ENCODE measurements around the gene CCDC172. TPM values are rescaled to one million over a fixed set of nuclear protein-coding genes. Genes with fewer than 3 reads are reported as not detected.

The CCDC172 gene, protein sequence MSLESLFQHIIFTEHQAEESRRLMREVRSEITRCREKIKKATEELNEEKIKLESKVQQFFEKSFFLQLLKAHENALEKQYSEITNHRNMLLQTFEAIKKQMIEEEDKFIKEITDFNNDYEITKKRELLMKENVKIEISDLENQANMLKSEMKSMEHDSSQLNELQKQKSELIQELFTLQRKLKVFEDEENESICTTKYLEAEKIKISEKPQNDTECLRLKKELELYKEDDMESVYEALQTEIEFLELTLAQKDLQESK
- not detected in 2 replicates for total RNA-seq

DNA sequence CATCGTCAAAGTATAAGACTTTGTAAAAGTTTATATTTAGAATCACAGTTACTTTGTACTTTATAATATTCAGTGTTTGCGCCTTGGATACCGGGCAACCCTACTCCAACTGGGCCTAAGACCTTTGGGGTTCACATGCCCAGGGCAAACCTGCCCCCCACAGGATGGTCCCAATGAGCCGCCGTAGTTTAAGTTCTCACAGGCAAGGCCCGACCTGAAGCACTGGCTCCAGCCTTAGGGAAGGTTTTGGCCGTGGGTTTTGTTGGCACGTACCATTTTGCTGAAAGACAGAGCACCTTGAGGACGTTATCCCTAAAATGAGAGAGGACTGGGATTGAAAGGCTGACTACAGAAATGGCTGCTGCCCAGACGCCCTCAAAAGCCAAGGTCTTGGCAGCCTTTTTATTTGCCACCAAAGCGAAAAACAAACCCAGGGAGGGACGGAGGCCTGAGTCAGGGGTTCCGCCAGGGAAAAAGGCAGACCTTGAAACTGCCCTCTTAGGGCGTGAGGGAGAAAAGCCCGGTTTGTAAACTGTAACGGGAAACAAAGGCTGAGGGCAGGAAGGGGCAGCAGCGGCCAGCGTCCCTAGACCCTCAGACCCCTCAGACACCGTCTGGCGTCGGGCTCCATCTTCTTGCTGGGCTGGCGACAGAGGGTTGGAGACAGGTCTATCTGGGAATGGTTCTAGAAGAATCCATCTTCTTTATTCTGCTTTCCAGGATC lies at the start of gene CCDC172:
TSS of gene CCDC172 (plus strand) at position 222 of the 724 bp plus-strand sequence. CDS start 564 bp downstream, outside the sequence.
- no peak within 1 kb of the TSS for H3K27ac Mint-ChIP-seq
- no peak for DNase-seq (ENCODE audit: low spot score)
- no peak within 1 kb of the TSS for H3K4me3 Mint-ChIP-seq (ENCODE audit: low read depth)
- intact Hi-C loops (cut with micrococcal nuclease) = no loop called here
- H3K36me3 Mint-ChIP-seq (ENCODE audit: low read depth) = no peaks in the 10 kb centered on the region
- H3K27me3 Mint-ChIP-seq (ENCODE audit: low read depth) = no peaks in the 10 kb centered on the region
- no peaks in the 10 kb centered on the region for H3K4me1 Mint-ChIP-seq (ENCODE audit: low read depth)
- no peaks in the 10 kb centered on the region for H3K9me3 Mint-ChIP-seq

DNA sequence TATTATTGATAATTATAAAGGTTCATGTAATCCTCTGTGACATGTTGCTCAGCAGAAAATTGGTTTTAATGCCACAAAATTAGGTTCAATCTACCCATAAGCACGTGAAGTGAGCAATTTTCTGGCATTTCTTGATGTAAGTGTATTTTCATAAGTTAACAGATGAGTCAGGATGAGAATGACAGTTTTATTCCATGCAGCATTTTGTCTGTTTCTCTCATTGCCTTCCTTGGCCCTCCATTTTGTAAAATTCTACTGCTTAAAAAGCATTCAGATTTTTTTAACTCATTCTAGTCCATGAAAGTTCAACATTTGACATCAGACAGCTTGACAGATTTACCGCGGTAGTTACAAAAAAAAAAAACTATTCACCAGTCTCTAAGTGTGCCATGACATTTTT lies 47.3 kb upstream of the CCDC172 start:
- Mint-ChIP-seq H3K27me3 (ENCODE audit: low read depth) (peaks cover 40% of the 10 kb centered on the region), H3K4me3 (ENCODE audit: low read depth) (no peak overlapping the region), H3K4me1 (ENCODE audit: low read depth) (peaks cover 6% of the 10 kb centered on the region), H3K27ac (no peak overlapping the region), H3K36me3 (ENCODE audit: low read depth) (no peaks in the 10 kb centered on the region), H3K9me3 (no peaks in the 10 kb centered on the region)
- DNase-seq (ENCODE audit: low spot score) = no peak
- intact Hi-C loops (cut with micrococcal nuclease) = loop anchor here (10.0 kb wide), 1 partner anchor 858 kb away; the partner anchor contains the start of gene VAX1

DNA sequence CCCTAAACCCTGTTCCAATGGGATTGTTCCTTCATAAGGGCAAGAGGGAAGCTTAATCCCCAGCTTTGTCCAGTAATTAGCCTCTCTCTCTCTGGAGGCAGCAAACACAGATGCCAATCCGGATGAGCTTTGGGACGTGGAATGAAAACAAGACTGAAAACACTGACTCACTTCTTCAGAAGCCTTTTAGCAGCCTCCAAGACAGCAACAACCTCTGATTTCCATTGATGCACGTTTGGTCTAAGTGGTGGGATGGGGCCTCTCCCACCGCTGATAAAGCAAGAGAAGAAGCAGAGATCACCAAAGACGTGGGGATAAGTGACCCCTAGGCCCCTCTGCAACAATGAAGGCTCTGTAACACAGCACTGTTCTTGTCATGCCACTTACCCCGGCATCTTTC lies 45.4 kb upstream of the CCDC172 start:
- Mint-ChIP-seq H3K36me3 (ENCODE audit: low read depth) (no peaks in the 10 kb centered on the region), H3K4me1 (ENCODE audit: low read depth) (peaks cover 2% of the 10 kb centered on the region), H3K27ac (no peak overlapping the region), H3K4me3 (ENCODE audit: low read depth) (no peak overlapping the region), H3K27me3 (ENCODE audit: low read depth) (peaks cover 33% of the 10 kb centered on the region), H3K9me3 (no peaks in the 10 kb centered on the region)
- no peak for DNase-seq (ENCODE audit: low spot score)
- intact Hi-C loops (cut with micrococcal nuclease) = loop anchor here (10.0 kb wide), 1 partner anchor 856 kb away; the partner anchor contains the start of gene VAX1

DNA sequence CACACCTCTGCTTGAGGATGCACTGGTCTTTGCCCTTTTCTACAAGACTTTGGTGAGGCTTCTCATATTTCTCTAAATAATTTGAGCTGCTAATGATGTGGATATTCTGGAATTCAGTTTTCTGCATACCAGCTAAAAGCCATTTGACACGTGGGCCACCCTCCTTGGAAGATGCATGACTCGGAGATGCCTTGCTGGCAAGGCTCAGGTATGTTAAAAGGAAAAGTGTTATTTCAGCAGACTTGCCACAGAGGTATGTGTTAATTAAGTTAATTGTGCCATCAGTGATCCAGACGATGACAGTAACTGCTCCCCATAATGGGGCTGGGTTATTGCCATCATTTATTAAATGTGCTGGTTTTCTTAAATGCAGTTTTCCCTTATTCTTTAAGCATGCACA lies 42.5 kb upstream of the CCDC172 start:
- H3K36me3 Mint-ChIP-seq (ENCODE audit: low read depth) = no peaks in the 10 kb centered on the region
- no peaks in the 10 kb centered on the region for H3K4me1 Mint-ChIP-seq (ENCODE audit: low read depth)
- no peak overlapping the region for H3K4me3 Mint-ChIP-seq (ENCODE audit: low read depth)
- no peak for DNase-seq (ENCODE audit: low spot score)
- no peaks in the 10 kb centered on the region for H3K9me3 Mint-ChIP-seq
- intact Hi-C loops (cut with micrococcal nuclease) = loop anchor here (10.0 kb wide), 1 partner anchor 577 kb away; no protein-coding TSS in a partner anchor
- peaks cover 10% of the 10 kb centered on the region for H3K27me3 Mint-ChIP-seq (ENCODE audit: low read depth)
- H3K27ac Mint-ChIP-seq = no peak overlapping the region

DNA sequence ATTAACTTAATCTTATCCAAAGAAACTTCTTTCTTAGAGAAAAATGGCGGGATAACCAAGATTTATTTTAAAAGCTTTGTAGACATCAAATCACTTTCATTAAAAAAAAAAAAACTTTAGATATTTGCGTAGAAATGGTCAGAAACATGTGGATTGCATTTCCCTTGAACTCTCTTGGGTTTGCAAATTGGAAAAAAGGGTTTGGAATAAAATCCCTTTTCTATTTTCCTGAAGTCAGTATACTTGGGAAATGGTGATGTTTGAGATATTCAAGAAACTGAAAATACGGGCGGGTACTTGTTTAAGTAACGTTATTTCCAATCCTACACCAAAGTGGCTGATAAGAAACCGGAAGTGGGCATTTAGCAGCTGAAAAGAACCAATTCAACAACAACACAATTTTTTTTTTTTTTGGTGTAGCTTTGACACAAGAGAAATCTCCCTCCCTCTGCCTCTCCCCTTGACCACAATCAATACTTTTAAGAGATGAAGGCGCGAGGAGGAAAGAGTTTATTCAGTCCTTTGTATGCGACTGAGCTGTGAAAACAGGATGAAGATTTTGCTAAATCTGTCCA lies 37.5 kb upstream of the CCDC172 start:
- DNase-seq (ENCODE audit: low spot score) = no peak
- H3K36me3 Mint-ChIP-seq (ENCODE audit: low read depth) = no peaks in the 10 kb centered on the region
- peaks cover 3% of the 10 kb centered on the region for H3K27me3 Mint-ChIP-seq (ENCODE audit: low read depth)
- H3K4me3 Mint-ChIP-seq (ENCODE audit: low read depth) = no peak overlapping the region
- H3K4me1 Mint-ChIP-seq (ENCODE audit: low read depth) = peaks cover 2% of the 10 kb centered on the region
- no peak overlapping the region for H3K27ac Mint-ChIP-seq
- H3K9me3 Mint-ChIP-seq = no peaks in the 10 kb centered on the region
- intact Hi-C loops (cut with micrococcal nuclease) = loop anchor here (10.0 kb wide), 1 partner anchor 582 kb away; no protein-coding TSS in a partner anchor

DNA sequence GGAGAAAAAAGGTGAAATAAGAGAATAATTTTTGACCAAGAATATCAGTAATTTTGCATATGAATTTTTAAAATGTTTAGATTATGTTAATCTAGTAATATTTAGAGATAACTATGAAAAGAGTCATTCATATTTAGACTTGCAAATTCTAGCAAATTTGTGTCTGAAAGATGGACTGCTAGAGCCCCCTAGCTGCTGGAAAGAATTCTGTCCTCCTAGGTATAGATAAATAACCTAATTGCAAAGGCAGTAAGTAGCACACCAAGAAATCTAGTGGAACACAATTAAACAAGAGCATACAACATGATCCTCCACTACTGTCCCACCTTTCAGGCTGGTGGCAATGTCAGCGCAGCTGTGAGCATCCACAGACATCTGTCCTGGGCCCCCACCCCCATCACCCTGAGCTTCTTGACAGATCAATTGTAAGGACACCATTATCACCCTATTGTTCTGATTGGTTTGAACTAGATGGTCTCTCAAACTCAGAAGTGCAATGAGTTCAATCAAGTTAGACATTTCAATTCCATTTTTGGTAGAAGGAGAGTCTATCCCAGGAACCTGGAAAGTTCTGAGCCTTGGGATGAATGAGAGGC lies 36.2 kb upstream of the CCDC172 start:
- Mint-ChIP-seq H3K36me3 (ENCODE audit: low read depth) (no peaks in the 10 kb centered on the region), H3K27me3 (ENCODE audit: low read depth) (peaks cover 3% of the 10 kb centered on the region), H3K9me3 (no peaks in the 10 kb centered on the region), H3K4me3 (ENCODE audit: low read depth) (no peak overlapping the region), H3K4me1 (ENCODE audit: low read depth) (peaks cover 2% of the 10 kb centered on the region), H3K27ac (no peak overlapping the region)
- intact Hi-C loops (cut with micrococcal nuclease) = loop anchor here (10.0 kb wide), 1 partner anchor 583 kb away; no protein-coding TSS in a partner anchor
- no peak for DNase-seq (ENCODE audit: low spot score)

DNA sequence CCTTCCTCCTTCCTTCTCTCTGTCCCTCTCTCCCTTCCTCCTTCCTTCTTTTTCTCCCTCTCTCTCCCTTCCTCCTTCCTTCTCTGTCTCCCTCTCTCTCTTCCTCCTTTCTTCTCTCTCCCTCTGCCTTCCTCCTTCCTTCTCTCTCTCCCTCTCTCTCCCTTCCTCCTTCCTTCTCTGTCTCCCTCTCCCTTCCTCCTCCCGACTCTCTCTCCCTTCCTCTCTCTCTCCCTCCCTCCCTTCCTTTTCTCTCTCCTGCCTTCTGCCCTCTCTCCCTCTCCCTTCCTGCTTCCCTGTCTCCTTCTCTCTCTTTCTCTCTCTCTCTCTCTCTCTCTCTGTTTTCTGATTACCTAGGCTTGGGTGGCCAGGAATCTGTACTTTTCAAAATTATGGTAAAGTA lies 34.6 kb upstream of the CCDC172 start:
- H3K4me1 Mint-ChIP-seq (ENCODE audit: low read depth) = peaks cover 2% of the 10 kb centered on the region
- no peak for DNase-seq (ENCODE audit: low spot score)
- no peak overlapping the region for H3K4me3 Mint-ChIP-seq (ENCODE audit: low read depth)
- H3K9me3 Mint-ChIP-seq = no peaks in the 10 kb centered on the region
- H3K27me3 Mint-ChIP-seq (ENCODE audit: low read depth) = peaks cover 3% of the 10 kb centered on the region
- no peaks in the 10 kb centered on the region for H3K36me3 Mint-ChIP-seq (ENCODE audit: low read depth)
- intact Hi-C loops (cut with micrococcal nuclease) = loop anchor here (10.0 kb wide), 1 partner anchor 585 kb away; no protein-coding TSS in a partner anchor
- H3K27ac Mint-ChIP-seq = no peak overlapping the region

DNA sequence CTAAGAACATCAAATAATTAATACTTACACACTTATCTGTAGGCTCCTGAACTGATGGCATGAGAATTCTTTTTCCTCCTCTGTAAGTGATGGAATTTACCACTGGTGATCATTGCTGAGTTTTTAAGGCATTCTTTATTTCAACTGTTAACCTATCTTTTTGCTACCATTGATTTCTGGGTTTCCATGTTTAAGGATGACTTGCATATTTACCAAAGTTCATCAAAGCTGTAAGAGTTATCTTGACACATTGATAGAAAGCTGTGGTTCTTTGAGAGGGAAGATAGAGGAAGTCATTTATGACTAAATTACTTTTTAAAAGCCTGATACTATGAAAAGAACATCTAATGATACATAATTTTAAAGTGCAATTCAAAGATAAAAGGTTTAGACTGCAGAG lies 31.8 kb upstream of the CCDC172 start:
- no peaks in the 10 kb centered on the region for H3K9me3 Mint-ChIP-seq
- H3K27me3 Mint-ChIP-seq (ENCODE audit: low read depth) = peaks cover 2% of the 10 kb centered on the region
- no peaks in the 10 kb centered on the region for H3K36me3 Mint-ChIP-seq (ENCODE audit: low read depth)
- intact Hi-C loops (cut with micrococcal nuclease) = no loop called here
- no peak overlapping the region for H3K4me3 Mint-ChIP-seq (ENCODE audit: low read depth)
- H3K4me1 Mint-ChIP-seq (ENCODE audit: low read depth) = no peaks in the 10 kb centered on the region
- no peak for DNase-seq (ENCODE audit: low spot score)
- no peak overlapping the region for H3K27ac Mint-ChIP-seq

DNA sequence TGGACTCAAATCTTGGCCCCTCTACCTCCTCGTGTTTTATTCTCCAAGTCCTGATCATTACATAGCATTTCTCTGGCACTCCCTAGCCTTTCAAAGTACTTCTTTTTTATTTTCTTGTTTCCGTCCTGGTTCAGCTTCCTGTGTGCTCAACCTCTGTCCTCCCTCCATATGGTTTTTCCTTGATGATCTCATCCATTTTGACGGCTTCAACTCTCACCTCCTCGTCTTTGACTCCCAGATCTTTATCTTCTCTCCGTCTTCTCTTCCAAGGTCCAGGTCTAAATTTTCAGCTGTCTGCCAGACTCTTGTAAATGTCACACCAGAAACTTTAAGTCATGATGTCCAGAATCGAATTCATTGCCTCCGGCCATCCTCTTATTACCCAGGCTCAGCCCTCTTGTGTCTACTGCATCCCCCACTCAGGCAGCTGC lies 27.9 kb upstream of the CCDC172 start:
- H3K4me3 Mint-ChIP-seq (ENCODE audit: low read depth) = no peak overlapping the region
- no peaks in the 10 kb centered on the region for H3K4me1 Mint-ChIP-seq (ENCODE audit: low read depth)
- no peak for DNase-seq (ENCODE audit: low spot score)
- no peaks in the 10 kb centered on the region for H3K36me3 Mint-ChIP-seq (ENCODE audit: low read depth)
- no peaks in the 10 kb centered on the region for H3K27me3 Mint-ChIP-seq (ENCODE audit: low read depth)
- H3K27ac Mint-ChIP-seq = no peak overlapping the region
- intact Hi-C loops (cut with micrococcal nuclease) = no loop called here
- H3K9me3 Mint-ChIP-seq = no peaks in the 10 kb centered on the region

DNA sequence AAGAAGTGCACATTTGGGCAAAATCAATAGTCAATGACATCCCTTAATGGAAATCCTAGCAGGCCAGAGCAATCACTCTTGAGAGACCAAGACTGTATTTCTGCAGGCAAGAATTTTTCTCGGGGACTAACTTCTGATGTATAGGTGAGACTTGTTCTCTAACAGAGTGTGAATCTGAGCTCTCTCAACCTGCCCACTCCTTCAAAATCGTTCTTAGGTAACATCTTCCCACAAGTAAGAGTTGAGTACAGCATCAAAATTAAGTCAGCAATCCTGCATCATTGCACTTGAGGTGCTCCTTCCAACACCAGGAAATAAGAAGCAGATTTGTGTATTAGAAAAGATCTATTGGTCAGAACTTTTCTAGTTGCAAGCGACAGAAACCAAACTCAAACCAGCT lies 25.7 kb upstream of the CCDC172 start:
- no peak overlapping the region for H3K4me3 Mint-ChIP-seq (ENCODE audit: low read depth)
- DNase-seq (ENCODE audit: low spot score) = no peak
- no peaks in the 10 kb centered on the region for H3K4me1 Mint-ChIP-seq (ENCODE audit: low read depth)
- H3K9me3 Mint-ChIP-seq = peaks cover 3% of the 10 kb centered on the region
- H3K27me3 Mint-ChIP-seq (ENCODE audit: low read depth) = no peaks in the 10 kb centered on the region
- intact Hi-C loops (cut with micrococcal nuclease) = no loop called here
- H3K36me3 Mint-ChIP-seq (ENCODE audit: low read depth) = no peaks in the 10 kb centered on the region
- no peak overlapping the region for H3K27ac Mint-ChIP-seq

DNA sequence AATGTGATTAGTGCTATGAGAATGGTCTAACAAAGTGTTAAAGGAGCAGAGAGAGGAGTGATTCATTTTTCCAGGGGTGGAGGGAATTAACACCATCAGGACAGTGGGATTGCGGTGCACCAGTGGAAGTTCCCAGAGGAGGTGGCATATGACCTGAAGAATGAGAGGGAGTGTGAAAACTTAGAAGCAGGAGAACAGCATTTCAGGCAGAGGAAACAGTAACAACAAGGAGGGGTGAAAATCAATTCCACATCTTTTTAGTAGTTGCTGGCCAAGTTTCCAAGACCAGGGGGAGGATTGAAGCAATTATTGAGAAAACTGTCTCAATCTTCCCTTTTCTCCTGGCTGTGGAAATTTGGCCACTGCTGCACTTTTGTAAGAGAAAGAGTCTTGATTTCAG lies 23.7 kb upstream of the CCDC172 start:
- DNase-seq (ENCODE audit: low spot score) = no peak
- Mint-ChIP-seq H3K36me3 (ENCODE audit: low read depth) (no peaks in the 10 kb centered on the region), H3K9me3 (peaks cover 3% of the 10 kb centered on the region), H3K27me3 (ENCODE audit: low read depth) (no peaks in the 10 kb centered on the region), H3K4me3 (ENCODE audit: low read depth) (no peak overlapping the region), H3K27ac (no peak overlapping the region), H3K4me1 (ENCODE audit: low read depth) (no peaks in the 10 kb centered on the region)
- intact Hi-C loops (cut with micrococcal nuclease) = no loop called here

DNA sequence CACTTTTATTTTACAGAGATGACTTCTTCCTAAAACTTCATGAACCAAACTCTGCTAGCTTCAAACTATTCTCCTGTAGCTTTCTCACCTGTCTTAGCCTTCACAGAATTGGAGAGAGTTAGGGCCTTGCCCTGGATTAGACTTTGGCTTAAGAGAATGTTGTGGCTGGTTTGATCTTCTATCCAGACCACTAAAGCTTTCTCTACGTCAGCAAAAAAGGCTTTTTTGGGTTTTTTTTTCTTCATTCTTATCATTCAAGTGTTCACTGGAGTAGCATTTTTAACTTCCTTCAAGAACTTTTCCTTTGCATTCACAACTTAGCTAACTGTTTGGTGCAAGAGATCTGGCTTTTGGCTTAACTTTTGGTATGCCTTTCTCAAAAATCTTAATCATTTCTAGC lies 19.3 kb upstream of the CCDC172 start:
- DNase-seq (ENCODE audit: low spot score) = no peak
- H3K4me3 Mint-ChIP-seq (ENCODE audit: low read depth) = no peak overlapping the region
- no peaks in the 10 kb centered on the region for H3K36me3 Mint-ChIP-seq (ENCODE audit: low read depth)
- no peaks in the 10 kb centered on the region for H3K4me1 Mint-ChIP-seq (ENCODE audit: low read depth)
- intact Hi-C loops (cut with micrococcal nuclease) = no loop called here
- H3K27ac Mint-ChIP-seq = no peak overlapping the region
- H3K27me3 Mint-ChIP-seq (ENCODE audit: low read depth) = no peaks in the 10 kb centered on the region
- H3K9me3 Mint-ChIP-seq = peaks cover 3% of the 10 kb centered on the region
